ENCODE measurements around the gene JMJD7. TPM values are rescaled to one million over a fixed set of nuclear protein-coding genes. Genes with fewer than 3 reads are reported as not detected.

The JMJD7 gene
- 4.4 and 6.6 TPM in 2 replicates for total RNA-seq

DNA sequence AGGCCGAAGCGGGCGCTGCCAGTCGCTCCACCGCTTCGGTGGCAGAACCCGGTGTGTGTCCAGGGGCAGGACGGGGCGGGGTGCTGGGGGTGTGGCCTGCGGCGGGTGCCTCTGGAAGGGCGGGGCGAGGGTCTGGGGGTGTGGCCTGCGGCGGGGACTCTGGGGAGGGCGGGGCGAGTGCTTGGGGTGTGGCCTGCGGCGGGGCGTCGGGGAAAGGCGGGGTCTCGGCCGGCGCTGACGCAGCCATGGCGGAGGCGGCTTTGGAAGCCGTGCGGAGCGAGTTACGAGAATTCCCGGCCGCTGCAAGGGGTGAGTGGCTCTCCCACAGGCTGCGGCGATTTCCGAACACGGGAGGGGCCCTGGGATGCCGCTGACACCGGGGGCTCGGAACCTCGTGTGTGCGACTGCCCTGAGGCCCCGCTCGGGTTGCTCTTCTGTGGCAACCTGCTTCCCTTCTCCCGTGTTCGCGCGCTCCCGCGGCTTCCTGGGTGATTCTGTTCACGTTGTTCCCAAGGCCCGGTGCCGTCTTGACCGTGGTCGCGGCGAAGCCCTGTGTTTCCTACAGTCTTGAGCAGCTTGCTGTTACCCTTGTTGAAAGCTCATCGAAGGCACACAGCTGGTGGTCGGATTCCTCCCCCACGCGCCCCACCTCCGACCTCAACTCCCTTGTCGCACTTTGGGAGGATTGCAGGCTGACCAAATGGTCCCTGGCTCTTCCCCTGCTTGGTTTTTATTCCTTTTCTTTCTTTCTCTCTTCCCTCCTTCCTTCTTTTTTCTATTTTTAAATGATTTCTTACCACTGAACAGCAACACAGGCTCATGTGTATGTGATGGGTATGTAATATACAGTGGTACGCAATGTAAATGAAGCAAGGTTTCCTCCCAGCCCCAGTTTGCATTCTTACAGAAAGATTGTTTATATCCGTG, at the start of gene JMJD7:
JMJD7 (plus strand) TSS at position 213 of the 927 bp plus-strand sequence; CDS start at position 246, 33 bp downstream.
- peak; percentile 50 for DNase-seq (ENCODE audit: low read depth)

DNA sequence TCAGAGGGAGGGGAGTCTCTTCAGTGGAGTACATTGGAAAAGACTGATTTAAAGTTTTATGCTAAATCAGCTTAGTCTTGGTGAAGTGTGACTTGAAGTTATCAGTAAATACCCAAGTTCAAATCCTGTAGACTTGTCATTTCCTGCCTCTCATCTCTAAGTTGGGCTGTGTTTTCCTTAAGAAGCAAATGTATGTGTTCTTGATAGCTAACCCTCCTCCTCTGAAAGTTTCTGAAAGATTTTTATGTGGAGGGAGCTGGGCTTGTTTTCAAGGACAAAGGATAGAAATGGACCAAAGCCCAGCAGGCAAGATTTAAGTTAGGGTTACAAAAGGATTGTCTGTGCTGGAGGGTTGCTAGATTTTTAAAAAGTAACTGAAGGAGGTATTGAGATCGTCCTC, 49.4 kb upstream of the JMJD7 start:
- DNase-seq (ENCODE audit: low read depth) = no peak

DNA sequence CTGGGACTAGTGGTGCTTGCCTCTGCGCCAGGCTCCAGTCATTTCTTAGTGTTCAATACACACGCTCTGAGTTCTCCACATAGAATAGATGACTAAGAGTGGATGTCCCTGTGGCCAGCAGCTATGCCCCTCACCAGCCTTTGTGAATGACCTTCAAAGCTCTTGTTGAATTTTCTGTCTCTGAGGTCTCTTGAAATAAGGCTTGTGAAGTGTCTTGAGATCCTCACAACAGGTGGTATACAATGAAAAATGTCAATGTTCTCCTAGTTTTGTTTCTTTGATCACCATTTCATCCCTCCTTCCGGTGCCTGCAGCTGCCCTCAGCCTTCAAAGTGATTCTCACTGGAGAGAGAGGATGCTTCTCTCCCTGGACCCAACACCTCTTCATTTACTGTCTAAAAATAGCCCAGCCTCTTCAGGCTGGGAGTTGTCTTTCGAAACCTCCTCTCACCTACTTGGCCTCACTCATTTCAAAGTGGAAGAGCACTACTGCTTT, 48.2 kb upstream of the JMJD7 start:
- no peak for DNase-seq (ENCODE audit: low read depth)

DNA sequence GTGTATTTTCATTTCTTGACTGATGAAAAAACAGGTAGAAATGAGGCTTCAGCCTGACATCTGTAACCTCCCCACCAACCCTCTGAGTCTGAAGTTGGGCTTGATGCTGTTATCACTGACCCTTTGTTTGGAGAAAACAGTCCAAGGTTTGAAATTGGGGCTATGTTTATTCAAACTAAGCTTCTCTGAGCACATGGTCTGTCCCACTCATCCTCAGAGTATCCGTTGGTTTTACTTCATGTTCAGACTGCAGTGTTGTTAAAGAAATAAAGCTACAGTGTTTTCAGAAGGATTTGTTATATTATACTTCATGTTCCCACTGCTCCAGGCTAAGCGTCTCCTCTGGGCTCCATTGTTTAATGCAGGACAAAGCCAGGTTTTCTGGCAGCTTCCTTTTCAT, 47.6 kb upstream of the JMJD7 start:
- no peak for DNase-seq (ENCODE audit: low read depth)

DNA sequence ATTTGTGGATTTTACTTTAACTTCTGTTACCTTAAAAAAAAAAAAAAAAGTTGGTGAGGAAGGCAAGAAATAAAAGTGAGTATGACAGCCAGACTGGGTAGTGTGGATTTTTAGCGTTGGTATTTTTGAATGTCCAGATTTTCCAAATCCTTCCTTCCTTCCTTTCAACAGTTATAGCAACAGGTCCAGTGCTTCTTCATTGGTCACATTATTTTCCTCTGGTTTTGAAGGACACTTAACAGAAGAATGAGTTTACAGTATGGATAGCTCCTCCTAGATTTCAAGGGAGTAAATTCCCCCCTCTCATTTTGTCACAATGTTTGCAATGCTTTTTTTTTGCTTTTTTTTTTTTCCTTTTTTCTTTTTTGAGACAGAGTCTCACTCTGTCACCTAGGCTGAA, 47.2 kb upstream of the JMJD7 start:
- DNase-seq (ENCODE audit: low read depth) = no peak

DNA sequence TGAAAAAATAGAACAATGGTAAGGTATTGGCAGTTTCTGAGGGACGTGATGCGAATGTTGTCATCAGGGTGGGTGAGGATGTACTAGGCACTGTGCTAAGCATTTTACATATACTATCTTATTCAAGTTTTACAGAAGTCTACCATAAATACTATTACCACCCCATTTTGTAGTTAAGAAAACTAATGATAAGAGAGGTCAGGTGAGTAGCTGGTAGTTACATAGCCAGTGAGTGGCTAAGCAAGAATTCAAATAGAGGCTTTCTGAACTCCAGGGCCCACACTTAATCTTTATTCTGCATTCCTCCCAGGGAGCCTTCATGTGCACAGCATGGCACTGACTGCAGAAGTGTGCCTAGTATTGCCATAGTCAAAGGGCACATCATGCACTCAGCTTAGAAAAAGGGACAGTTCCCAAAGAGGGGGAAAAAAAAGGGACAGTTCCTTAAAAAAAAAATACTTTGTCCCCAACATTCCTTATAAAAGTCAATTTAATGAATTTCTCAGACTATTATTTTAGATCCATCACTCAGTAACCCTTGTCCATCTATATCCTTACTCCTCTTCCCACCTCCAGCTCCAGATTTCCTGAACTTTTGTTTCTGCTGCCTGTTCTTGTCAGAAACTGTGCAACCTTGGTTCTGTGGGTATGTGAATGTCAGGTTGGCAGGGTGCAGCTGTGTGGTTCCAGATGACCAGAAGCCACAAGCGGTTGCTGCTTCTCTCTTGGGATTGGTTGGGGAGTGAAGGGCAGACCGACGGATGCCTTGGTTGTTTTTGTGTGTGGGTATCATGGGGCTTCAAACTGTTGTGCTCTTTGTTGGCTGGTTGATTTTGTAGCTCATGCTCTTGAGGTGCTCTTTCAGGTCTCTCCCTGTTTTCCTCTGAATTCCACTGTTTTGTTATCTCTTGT, 45.3 kb upstream of the JMJD7 start:
- DNase-seq (ENCODE audit: low read depth) = no peak

DNA sequence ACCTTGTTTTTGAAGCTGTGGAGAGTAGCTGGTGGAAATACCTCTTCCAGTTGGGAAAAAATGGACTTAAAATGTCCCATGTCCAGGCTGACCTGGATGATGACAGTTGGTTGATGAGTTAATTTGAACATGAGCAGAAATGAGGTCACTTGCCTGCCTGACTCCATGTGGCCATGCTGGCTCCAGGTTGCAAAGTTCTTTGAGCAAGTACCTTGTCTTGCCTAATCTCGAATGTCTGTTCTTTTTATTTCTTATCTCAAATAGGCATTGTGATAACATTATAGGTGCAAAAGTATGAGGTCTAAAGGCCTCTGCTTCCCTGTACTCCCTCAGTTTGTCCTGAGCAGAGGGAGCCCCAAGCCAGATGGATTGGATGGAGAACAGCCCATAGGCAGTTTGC, 44.6 kb upstream of the JMJD7 start:
- DNase-seq (ENCODE audit: low read depth) = no peak

DNA sequence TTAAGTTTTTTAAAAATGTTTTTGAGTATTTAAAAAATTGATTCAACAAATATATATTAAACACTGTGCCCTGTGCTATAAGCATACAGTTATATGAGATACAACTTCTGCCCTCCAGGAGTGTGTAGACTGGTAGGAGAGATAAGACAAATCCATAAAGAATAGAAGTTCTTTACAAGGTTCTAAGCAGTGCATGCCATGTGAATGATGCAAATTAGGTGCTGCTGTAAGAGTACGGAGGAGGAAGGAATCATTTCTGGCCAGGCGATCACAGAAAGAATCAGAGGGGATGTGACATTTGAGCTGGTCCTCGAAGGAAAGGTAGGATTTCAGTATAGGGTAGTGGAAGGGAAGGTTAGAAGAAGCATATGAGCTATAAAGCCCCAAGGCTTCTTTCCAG, 39.6 kb upstream of the JMJD7 start:
- no peak for DNase-seq (ENCODE audit: low read depth)

DNA sequence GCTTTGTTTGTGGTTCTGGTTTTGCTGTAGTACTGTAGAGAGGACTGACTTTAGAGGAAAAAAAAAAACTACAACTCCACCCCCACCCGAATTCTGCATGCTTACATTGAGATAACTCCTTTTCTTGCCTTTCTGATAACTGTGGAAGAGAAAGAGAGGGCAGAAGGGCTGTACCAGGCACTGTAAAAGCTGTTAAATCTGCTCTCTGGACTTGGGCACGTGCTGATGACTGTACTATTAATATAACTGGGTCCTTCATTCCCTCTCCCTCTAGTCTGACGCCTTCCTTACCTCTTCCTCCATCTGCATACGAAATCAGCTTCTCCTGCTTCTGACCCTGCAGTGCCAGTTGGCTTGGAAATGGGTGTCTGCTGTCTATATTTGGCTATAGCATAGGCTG, 38.7 kb upstream of the JMJD7 start:
- DNase-seq (ENCODE audit: low read depth) = no peak

DNA sequence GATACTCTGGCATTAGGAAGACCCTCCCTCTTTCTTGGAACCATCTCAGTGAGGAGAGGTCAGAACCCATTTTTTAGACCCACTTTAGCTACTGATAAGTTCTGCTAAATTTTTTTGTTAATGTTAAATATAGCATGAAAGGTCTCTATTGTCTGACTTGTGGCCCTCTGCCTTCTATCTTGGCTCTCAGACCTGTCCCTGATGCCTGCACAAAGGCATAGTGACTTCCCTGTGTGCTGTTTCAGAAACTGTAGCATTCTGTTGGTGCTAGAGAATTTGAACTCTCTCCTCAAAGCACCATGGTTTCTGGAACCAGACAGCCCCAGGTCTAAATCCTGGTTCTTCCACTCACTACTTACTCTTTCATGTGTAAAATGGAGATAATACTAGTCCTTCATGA, 38.2 kb upstream of the JMJD7 start:
- no peak for DNase-seq (ENCODE audit: low read depth)

DNA sequence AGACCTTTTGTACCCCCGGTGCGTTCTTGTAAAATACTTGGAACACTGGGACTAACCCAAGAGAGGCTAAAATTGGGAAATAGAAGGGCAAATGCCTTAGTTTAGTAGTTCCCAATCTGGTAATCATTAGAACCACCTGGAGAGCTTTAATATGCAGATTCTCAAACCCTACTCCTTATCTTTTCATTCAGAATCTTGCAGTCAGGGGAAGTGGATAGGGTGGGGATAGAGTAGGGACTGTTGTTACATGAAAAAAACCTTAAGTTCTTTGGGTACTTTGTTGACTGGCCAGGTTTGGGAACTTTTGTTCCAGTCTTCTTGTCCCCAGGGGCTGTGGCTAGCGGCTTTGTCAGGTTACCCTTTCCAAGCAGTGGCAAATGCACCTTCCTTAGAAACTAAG, 37.7 kb upstream of the JMJD7 start:
- no peak for DNase-seq (ENCODE audit: low read depth)

DNA sequence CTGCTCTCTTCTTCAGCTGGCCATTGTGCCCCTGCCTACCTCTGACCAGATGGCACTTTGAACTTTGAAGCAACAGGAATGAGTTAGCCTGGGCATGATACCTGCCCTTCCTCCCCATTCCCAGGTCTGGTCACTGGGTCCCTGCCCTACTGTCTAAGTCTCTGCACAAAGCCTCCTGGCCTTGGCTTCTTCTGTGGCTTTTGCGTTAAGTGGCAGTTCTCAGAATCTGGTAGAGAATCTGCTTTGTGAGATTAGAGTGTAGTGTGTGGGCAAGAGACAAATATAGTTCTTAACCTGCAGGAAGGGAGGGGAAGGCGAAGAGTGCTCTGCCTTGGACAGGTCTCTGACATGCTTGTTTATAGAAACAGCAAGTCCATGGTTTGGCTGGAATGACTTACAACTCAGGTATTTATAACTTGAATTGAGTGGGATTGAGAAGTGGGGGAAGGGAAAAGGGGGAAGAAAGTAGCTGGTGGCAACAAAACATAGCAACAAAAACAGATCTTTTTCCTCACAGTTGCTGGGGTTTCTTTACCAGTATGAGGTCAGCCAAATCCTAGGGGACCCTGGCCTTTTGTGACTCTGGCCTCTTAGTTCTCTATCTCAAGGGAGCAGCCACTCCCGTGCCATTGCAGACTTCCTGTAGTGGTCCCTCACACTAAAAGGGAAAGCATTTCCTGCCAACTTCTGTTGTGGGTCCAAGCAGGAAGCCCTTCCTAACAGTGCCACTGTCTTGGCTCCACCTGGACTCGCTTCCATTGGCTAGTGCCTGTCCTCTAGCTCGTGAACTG, 36.9 kb upstream of the JMJD7 start:
- DNase-seq (ENCODE audit: low read depth) = peak; percentile 96

DNA sequence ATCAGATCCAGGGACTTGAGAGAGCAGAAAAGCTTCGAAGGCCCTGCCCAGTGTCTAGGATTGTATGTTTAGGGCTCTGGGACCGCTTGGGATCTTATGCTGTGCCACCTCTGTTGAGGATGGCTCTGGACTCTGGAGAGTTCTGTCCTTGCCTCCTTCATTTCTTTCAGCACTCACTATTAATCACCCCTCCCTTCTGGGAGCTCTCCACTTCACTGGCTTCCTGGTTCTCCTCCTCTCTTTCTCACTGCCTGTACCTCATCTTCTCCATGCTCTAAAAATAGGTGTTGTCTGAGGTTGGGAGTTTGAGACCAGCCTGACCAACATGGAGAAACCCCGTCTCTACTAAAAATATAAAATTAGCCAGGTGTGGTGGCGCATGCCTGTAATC, 36.4 kb upstream of the JMJD7 start:
- no peak for DNase-seq (ENCODE audit: low read depth)

DNA sequence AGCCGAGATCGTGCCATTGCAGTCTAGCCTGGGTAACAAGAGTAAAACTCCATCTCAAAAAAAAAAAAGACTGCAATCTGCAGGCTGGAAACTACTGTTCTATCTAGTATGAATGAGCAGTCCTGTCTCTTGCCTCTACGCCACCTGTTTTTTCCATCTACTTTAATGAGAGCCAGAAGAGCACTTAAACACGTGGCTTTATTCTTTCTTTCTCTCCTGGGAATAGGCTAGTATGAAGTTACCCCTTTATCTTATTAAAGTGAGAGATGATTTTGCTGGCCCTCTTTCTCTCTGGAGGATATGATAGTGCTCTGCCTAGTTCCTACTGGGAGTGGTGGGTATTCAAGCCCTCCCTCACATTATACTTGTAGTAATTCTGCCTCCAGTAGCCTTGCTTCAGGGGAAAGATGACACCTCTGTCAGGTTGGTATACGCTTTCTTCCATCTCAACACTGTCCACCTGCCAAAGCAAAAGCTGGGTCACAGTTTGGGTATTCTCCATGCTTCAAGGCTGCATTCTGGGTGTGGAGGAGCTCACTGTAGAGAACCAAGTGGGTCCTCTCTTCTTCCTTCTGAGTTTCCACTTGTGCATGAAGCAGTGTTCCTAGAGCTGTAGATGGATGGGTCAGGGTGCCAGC, 35.8 kb upstream of the JMJD7 start:
- no peak for DNase-seq (ENCODE audit: low read depth)

DNA sequence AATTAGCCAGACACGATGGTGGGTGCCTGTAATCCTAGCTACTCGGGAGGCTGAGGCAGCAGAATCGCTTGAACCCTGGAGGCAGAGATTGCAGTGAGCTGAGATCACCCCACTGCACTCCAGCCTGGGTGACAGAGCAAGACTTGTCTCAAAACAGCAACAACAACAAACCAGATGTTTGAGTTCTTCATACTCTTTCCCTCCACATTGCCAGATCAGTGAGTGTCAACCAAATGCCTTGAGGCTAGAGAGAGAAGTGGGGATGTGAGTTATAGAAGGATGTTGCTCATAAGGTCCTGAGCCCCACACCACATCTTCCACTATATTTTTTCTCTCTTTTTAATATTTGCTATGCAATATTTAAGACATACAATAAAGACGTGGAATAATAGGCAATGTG, 33.8 kb upstream of the JMJD7 start:
- DNase-seq (ENCODE audit: low read depth) = no peak

DNA sequence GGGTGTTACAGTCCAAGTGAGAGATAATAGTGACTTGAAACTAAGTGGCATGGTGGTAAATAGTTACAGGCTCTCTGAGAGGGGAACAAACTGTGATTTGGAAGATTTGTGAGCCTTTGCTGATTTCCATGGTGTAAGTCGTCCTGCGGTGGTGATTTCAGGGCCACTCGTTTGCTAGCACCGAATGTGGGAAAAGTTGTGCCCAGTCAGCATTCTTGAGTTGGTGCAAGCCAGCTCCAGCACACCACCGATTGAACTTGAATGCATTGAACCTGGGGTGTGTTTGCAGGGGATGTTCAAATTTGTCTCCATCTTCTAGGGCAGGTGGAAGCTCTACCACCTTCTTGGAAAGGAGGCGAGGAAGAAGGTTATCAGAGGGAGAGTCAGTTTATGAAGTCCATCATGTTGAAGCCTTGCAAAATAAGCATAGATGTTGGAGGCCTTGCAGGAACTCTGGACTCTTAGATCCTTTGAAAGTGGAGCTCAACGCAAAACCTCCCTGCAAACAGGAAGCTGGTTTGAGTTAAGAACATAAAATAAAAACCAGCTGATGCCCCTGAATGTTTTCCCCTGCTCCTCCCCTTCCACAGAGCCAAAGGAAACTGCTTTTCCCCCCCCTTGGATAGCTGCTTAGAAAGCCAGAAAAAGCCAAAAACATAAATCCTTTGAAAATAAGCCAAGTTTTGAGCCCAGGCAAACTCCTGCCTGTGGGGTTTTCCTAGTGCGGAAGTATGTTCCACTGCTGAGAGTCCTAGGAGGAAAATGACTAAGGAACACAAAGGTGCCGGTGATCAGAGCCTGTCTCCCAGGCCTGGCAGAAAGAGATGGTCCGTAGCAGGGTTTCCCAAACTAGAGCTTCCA, 31.7 kb upstream of the JMJD7 start:
- DNase-seq (ENCODE audit: low read depth) = peak; percentile 51

DNA sequence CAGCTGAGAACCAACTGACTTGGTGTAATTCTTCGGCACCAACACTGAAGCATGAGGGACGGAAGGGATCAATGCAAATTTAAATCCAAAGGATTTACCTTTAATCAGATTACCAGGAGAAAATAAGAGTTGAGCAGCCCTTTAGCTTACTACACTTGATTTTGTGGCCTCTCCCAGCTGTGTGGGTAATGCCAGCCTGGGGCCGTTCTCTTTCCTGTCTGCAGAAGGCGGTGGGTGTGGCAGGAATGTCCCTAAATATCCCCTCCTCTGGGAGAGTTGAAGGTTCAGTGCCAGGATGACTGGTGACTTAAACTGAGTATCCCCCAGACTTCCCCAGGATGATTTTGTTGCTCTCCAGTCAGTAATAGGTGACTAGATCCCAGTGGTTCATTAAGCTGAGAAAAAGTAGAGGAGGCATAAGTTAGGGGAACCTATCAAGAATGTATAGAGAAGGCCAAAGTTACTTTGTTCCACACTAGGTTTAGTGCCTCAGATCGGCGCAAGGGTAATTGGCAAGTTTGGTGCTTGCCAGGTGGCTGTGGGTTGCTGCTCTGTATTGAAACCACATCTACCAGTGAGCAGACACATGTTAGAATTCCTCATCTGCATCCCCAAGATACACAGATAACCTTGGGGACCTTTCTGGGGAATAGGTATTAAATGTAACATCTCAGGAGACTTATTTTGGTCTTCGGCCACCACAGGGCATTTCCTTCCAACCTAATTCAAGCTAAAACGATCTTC, 30.5 kb upstream of the JMJD7 start:
- DNase-seq (ENCODE audit: low read depth) = peak; percentile 30

DNA sequence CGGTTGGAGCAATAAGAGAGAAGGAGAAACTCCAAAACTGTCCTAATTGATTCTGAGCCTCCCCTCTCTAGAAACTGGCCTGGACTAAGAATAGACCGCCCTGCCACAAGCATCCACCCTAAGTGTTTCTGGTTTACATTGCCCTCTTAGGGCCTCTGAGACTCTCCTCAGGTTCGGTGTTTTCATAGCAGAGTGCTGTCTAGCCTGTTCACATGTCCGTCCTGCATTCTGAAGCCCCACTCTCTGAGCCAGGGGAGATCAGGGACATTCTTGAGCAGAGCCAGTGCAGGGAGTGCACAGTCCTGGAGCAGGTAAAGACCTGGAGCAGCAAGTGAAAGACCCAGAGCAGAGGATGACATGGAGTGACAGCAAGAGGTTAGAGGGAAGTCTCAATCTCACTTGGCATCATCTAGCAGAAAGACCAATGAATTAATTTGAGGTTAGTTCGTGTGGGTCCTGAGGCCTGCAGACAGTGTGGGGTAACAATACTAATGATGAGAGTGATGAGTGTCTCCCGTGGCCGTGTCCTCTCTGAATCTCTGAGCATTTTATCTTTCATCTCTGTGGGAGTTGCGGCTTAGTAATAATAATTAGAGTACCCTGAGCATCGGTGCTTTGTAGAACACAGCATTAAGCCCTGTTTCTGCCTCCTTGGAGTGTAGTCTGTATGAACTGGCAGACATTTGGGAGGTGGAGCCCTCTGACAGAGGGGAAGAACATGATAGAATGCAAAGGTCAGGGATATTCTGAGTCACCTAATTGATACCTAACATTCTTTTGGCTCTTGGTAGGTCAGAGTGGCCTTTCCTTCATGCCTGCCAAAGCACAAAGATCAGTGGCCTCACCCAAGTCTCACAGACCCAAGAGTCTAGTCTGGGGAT, 29.0 kb upstream of the JMJD7 start:
- DNase-seq (ENCODE audit: low read depth) = peak; percentile 53

DNA sequence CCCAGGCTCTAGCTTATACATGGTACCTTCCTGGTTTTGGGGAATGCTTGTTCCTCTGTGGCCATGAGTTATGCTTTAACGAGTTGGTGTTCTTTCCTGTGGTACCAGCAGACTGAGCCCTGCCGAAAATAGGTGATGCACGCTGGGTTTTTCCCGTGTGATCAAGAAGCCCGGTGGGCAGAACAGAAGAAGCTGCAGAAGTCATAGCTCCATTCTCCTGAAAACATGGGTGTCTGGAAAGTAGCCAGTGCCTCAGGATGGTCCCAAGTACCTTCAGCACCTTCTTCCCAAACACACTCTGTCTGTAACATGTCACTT, 28.4 kb upstream of the JMJD7 start:
- DNase-seq (ENCODE audit: low read depth) = no peak

Data from renal cortical epithelial cell (primary cell).